HG03060 (cell line): ENCODE results near the gene CFAP73.

Source experiments
- ATAC-seq: cut with Tn5 transposase; IDR thresholded peaks from one replicate; pipeline ENCODE4 v1.9.1; 2021; ENCODE audit warnings: low read depth, moderate number of reproducible peaks; ENCODE audit not compliant: unreplicated experiment

CFAP73 gene

GRCh38 chr12:113162102-113163029 lies 12.8 kb downstream of the CFAP73 start:
- ATAC-seq = no peak

DNA sequence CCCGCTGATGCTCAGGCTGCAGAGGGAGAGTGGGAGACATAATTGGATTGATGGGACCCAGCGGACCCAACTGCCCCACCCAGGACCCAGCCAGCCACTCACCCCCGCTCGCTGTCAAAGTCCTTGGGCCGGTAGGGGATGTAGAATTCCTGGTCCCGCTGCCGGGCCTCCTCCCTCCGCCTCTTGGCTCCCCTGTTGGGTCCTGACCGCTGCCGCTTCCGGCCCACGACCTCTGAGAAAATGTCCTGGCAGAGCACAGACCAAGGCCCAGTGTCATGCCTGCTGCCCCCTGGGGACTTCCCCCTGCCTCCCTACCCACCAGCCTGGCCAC lies 13.5 kb downstream of the CFAP73 start:
- ATAC-seq = no peak

DNA sequence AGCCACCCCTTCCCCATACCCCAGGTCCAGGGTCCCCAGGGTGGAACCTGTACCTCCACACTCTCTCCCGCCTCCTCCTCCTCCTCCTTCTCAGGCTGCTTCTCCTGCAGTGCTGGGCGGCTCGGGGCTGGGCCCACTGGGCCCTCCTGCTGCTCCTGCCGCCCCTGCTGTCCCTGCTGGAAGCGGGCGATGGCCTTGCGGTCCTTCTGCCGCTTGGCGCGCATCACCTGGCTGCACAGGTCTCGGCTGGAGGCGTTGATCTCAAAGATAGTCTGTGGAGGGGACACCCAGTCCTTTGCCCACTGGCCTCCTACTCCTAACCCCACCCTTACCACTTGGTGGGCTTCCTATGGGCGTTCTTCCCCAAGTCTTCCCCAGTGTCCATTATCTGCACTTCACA lies 14.5 kb downstream of the CFAP73 start:
- no peak for ATAC-seq

GRCh38 chr12:113165521-113166450 lies 16.3 kb downstream of the CFAP73 start:
- no peak for ATAC-seq

DNA sequence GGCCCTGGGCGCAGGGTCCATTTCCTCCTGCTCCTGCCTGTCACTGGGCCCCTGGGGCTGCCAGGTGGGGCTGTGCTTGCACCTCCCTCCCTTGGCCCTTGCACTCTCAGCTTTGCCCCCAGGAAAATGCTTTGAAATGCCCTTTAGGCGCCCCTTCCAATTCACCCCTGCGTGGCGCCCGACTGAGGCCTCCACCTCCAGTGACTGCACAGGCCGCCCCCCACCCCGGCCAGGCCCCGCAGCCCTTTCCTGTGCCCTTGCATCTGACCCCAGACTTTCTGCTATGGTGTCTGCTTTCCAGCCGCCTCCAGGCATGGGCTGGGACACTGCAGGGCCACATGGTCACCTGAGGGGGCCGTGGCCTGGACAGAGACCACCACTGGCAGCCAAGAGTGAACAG lies 18.3 kb downstream of the CFAP73 start:
- no peak for ATAC-seq

- no peak for ATAC-seq
These were observed 20.2 kb downstream of the CFAP73 start for GRCh38 chr12:113169697-113170096.

- no peak for ATAC-seq
These were observed 20.9 kb downstream of the CFAP73 start for GRCh38 chr12:113170457-113170856.

DNA sequence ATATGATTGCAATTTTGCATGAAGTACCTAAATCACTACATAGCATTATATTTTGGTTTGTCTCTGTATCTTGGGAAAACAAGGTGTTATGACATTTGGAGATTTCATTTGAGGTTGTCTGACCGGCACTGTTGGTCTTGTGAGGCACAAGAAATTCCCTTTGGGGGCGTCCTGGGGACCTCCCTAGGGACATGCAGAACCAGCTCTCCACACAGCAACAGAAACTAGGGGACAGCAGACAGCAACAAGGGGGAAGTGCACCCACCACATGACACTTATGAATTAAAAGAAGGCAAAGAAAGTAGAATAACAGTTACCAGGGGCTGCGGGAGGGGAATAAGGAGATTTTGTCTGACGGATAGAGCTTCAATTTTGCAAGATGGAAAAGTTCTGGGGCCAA lies 21.4 kb downstream of the CFAP73 start:
- ATAC-seq = no peak

DNA sequence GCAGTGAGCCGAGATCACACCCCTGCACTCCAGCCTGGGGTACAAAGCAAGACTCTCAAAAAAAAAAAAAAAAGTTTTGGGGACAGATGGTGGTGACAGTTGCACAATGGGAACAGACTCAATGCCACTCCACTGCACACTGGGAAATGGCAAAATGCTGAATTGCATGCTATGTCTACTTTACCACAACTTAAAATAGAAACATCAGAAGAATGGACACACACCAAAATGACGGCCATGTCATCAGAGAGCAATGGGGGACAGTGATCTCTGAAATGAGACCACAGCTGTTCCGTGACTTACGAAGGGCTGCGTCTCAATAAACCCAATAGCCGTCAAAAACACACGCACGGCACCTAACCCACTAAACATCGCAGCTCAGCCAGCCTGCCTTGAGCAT lies 22.0 kb downstream of the CFAP73 start:
- ATAC-seq = no peak

- ATAC-seq = no peak
These were observed 22.7 kb downstream of the CFAP73 start for GRCh38 chr12:113172185-113172584.

DNA sequence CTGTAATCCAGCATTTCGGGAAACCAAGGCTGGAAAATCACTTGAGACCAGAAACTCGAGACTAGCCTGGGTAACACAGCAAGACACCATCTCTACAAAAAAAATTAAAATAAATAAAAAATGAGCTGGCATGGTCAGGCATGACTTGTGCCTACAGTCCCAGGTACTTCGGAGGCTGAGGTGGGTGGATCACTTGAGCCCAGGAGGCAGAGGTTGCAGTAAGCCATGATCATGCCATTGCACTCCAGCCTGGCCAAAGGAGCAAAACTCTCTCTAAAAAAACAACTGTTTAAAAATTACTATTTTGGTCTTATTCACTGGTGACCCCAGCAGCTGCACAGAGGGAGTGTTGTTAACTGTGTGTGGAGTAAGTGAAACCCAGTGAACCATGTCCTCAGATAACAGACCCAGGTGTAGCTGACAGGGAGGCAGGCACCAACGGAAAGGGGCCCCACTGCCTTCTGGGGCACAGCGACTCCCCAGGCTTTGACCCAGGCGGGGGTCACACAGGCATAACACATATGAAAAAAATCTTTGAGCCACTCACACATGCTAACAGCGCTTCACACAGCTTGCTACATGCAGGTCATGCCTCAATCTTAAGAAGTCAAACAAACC lies 23.7 kb downstream of the CFAP73 start:
- ATAC-seq = no peak

GRCh38 chr12:113174461-113175384 lies 25.2 kb downstream of the CFAP73 start:
- no peak for ATAC-seq

DNA sequence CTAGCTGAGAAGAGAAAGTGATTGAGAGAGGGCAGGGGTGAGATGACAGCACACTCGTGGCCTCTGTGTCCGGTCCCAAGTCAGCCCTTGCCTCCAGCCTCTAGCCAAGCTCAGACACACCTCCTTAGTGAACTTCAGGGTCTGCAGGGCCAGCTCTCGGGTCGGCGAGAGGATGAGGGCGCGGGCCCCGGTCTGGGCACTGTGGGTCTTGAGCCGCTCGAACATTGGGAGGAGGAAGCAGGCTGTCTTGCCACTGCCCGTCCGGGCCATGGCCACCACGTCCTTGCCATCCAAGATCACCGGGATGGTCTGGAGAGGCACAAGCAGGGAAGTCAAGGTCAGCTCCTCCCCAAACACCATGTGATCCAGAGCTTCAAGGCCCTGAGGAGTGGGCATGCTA lies 29.5 kb downstream of the CFAP73 start:
- ATAC-seq = no peak

DNA sequence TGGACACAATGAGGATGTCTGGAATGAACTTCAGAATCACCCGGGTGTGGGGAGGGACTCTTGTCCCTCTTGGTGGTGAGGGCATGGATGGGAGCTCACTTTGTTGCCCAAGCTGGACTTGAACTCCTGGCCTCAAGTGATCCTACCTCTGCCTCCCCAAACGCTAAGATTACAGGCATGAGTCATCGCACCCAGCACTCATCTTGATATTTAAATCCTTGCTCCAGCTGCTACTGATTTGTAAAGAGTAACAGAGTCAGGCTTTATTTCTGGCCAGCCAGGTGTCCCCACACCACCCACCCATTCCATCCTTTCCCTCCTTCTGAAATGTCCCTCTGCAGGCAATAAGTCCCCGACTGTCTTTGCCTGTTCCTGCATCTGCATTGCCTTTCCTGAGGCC lies 30.8 kb downstream of the CFAP73 start:
- no peak for ATAC-seq

DNA sequence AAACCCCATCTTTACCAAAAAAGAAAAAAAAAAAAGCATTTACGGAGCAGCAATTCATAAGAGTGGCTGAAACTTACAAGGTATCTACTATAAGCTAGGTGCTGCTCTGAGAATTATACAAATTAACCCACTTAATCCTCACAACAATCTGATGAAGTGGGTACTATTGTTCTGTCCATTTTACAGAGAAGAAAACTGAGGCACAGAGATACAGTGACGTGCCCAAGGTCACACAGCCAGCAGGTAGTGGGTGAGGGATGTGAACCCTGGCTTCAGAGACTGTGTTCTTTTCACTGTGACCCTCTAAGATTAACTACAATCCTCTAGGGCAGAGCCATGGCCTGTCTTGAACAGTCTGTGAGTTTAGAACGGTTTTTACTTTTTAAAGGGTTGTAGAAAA lies 32.5 kb downstream of the CFAP73 start:
- ATAC-seq = no peak

DNA sequence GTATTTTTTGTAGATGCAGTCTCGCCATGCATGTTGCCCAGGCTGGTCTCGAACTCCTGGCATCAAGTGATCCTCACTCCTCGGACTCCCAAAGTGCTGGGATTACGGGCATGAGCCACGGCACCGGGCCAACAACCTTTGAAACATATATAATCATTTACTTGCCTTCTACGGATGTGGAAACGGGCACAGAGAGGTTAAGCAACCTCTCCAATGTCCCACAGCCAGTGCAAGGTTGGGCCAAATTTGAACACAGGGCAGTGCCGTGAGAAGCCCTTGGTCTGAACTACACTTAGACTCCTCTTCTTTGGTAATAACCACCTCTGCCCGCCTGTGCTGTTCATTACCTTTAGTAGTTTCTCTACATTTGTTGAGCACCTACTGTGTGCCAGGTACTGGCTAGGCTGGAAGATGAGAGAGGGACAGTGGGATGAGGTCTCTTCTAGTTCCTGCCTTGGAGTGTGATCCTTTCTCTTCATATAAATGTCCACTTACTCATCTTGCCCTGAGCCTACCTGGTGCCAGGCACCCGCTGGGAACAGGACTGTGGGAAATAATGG lies 33.6 kb downstream of the CFAP73 start:
- ATAC-seq = no peak

GRCh38 chr12:113184098-113184899 lies 34.8 kb downstream of the CFAP73 start:
- no peak for ATAC-seq

GRCh38 chr12:113184900-113185179 lies 35.3 kb downstream of the CFAP73 start:
- ATAC-seq = no peak
